Astrocyte of the cerebellum (primary cell): ENCODE measurements around the gene RILPL2.
"Not testable (repeated sequence)": the region's sequence is repeated elsewhere in the genome, so short reads cannot be mapped to it uniquely, and the experiment has no call there.

Source experiments
- DNase-seq: peaks from one replicate; pipeline ENCODE4 v3.0.0-alpha.2; 2011; ENCODE audit warnings: low read depth
- H3K4me3 ChIP-seq: 2 replicates; pipeline ENCODE4 v1.5.1; 2011; ENCODE audit warnings: mild to moderate bottlenecking, low read depth, low read length, moderate library complexity
- CTCF ChIP-seq: IDR thresholded peaks from 2 replicates; pipeline ENCODE4 v1.5.1; 2012; ENCODE audit warnings: low read length, low read depth, moderate library complexity, mild to moderate bottlenecking; ENCODE audit errors: missing control alignments
- in situ Hi-C: cut with HindIII; loops from 2 replicates; pipeline ENCODE4 v1.10.0; 2017; ENCODE audit warnings: low sequenced_read_pairs

The RILPL2 gene

DNA sequence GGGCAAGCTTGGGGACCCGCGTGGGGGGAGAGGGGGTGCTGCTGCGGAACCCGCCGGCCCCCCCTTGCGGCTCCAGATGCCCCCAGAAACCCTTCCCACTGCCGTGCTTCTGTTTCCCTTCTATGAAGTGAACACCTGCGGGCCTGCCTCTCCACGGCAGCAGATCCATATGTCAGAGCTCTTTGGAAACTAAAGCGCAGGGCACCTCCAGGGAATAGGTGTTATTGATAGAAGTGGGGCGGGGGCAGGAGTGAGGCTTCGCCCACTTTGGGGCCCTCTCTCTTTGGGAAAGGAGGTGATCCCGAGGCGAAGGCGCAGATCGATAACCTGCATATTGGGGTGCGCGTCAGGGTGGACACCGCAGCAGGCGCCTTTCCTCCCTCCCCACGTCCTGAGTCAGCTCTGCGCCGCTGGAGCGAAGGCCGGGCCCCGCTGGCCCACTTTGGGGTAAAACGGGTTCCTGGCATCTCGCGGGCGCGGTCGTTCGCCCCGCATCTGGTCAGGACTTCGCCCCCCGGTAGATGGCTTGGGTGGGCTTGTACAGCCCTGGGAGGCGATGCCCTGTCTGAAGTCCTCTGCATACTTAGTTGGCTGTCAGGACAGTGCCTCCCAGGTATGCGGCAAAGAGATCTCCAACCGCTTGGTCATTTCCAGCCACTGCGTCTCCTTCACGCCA lies 52.0 kb downstream of the RILPL2 start:
- peak overlapping the region; percentile 77 for H3K4me3 ChIP-seq
- no peak for TF ChIP-seq CTCF
- no peak for DNase-seq
- in situ Hi-C loops: no loop called here

DNA sequence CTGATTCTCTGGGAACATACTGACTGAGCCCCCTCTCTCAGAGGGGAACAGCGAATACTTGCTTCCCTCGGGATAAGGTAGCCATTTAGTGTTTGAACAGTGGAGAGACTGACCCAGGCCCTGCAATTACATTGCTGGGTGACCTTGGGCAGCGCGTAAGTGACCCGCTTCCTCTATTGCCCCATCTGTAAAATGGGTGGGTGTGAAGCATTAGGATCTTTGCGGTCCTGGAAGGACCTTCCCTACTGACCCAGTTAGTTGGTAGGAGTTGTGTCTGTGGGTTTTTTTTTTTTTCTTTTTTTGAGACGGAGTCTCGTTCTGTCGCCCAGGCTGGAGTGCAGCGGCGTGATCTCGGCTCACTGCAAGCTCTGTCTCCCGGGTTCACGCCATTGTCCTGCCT lies 53.8 kb downstream of the RILPL2 start:
- no peak for TF ChIP-seq CTCF
- in situ Hi-C loops: no loop called here
- no peak overlapping the region for H3K4me3 ChIP-seq
- no peak for DNase-seq

- H3K4me3 ChIP-seq: no peak overlapping the region
- in situ Hi-C loops: no loop called here
- no peak for TF ChIP-seq CTCF
- DNase-seq: no peak
These were observed 57.1 kb downstream of the RILPL2 start for GRCh38 chr12:123379391-123379790.

DNA sequence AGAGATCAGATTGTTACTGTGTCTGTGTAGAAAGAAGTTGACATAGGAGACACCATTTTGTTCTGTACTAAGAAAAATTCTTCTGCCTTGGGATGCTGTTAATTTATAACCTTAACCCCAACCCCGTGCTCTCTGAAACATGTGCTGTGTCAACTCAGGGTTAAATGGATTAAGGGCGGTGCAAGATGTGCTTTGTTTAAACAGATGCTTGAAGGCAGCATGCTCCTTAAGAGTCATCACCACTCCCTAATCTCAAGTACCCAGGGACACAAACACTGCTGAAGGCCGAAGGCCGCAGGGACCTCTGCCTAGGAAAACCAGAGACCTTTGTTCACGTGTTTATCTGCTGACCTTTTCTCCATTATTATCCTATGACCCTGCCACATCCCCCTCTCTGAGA lies 64.1 kb downstream of the RILPL2 start:
- H3K4me3 ChIP-seq, DNase-seq, in situ Hi-C loops: not testable (repeated sequence)

DNA sequence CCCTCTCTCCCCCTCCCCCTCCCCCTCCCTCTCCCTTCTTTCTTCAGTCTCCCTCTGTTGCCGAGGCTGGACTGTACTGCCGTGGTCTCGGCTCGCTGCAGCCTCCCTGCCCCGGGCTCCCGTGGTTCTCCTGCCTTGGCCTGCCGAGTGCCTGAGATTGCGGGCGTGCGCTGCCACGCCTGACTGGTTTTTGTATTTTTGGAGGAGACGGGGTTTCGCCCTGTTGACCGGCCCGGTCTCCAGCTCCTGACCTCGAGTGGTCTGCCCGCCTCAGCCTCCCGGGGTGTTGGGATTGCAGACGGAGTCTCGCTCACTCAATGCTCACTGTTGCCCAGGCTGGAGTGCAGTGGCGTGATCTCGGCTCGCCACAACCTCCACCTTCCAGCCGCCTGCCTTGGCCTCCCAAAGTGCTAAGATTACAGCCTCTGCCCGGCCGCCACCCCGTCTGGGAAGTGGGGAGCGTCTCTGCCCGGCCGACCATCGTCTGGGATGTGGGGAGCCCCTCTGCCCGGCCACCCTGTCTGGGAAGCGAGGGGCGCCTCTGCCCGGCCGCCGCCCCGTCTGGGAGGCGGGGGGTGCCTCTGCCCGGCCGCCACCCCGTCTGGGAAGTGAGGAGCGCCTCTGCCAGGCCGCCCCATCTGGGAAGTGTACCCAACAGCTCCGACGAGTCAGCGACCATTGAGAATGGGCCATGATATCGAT lies 64.7 kb downstream of the RILPL2 start:
- in situ Hi-C loops, DNase-seq, H3K4me3 ChIP-seq: not testable (repeated sequence)

- H3K4me3 ChIP-seq: no peak overlapping the region
- no peak for DNase-seq
- no peak for TF ChIP-seq CTCF
- in situ Hi-C loops: no loop called here
These were observed 67.3 kb downstream of the RILPL2 start for GRCh38 chr12:123369229-123369628.

GRCh38 chr12:123368431-123368830 lies 68.1 kb downstream of the RILPL2 start:
- in situ Hi-C loops, H3K4me3 ChIP-seq, DNase-seq: not testable (repeated sequence)

DNA sequence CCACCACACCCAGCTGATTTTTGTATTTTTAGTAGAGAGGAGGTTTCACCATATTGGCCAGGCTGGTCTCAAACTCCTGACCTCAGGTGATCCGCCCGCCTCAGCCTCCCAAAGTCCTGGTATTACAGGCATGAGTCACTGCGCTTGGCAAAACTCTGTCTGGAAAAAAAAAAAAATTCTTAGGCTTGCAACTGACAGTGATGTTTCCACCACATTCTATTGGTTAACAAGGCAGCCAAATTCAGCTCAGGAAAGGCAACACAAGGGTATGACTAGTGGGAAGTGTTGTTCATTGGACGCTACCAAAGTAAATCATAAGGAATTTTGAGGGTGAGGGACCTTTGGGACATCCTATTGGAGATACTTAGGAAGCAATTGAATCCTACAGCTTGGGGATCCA lies 69.0 kb downstream of the RILPL2 start:
- no peak for DNase-seq
- H3K4me3 ChIP-seq: no peak overlapping the region
- in situ Hi-C loops: no loop called here
- TF ChIP-seq CTCF: no peak
